ENCODE results near the gene OXCT1. TPM values are rescaled to one million over a fixed set of nuclear protein-coding genes. Genes with fewer than 3 reads are reported as not detected.
"Not testable (repeated sequence)": the region's sequence is repeated elsewhere in the genome, so short reads cannot be mapped to it uniquely, and the experiment has no call there.

OXCT1 gene
- total RNA-seq, 6 experiments from 2014 or later: 40.4 to 44.0 (median 40.8) TPM

GRCh38 chr5:41747301-41747700 lies 122.9 kb downstream of the OXCT1 start:
- Mint-ChIP-seq H3K4me1 (ENCODE audit: low read depth) (peaks cover 10% of the 10 kb centered on the region), H3K36me3 (ENCODE audit: low read depth) (peaks cover 17% of the 10 kb centered on the region), H3K27ac (no peak overlapping the region), H3K27me3 (ENCODE audit: insufficient read depth) (no peaks in the 10 kb centered on the region), H3K9me3 (no peaks in the 10 kb centered on the region), H3K4me3 (no peak overlapping the region)
- peak; percentile 5 for DNase-seq
- no peak for TF ChIP-seq CTCF (IDR thresholded peaks at IDR 0.05)

- not testable (repeated sequence) for H3K4me3 Mint-ChIP-seq; H3K27ac Mint-ChIP-seq; H3K9me3 Mint-ChIP-seq; DNase-seq; H3K27me3 Mint-ChIP-seq (ENCODE audit: insufficient read depth); H3K4me1 Mint-ChIP-seq (ENCODE audit: low read depth)
- H3K36me3 Mint-ChIP-seq (ENCODE audit: low read depth): peaks cover 28% of the 10 kb centered on the region
These were observed 127.6 kb downstream of the OXCT1 start for GRCh38 chr5:41742608-41743007.

GRCh38 chr5:41738710-41739354 lies 131.4 kb downstream of the OXCT1 start:
- Mint-ChIP-seq H3K4me1 (ENCODE audit: low read depth) (peaks cover 4% of the 10 kb centered on the region; the same call in 1 of the 2 replicates), H3K27me3 (ENCODE audit: insufficient read depth) (no peaks in the 10 kb centered on the region), H3K4me3 (no peak overlapping the region), H3K36me3 (ENCODE audit: low read depth) (peaks cover 14% of the 10 kb centered on the region), H3K27ac (no peak overlapping the region), H3K9me3 (no peaks in the 10 kb centered on the region)
- no peak for DNase-seq
- TF ChIP-seq CTCF (IDR thresholded peaks at IDR 0.05): no peak

- H3K27me3 Mint-ChIP-seq (ENCODE audit: insufficient read depth): no peaks in the 10 kb centered on the region
- H3K4me1 Mint-ChIP-seq (ENCODE audit: low read depth): peaks cover 4% of the 10 kb centered on the region; the same call in 1 of the 2 replicates
- H3K27ac Mint-ChIP-seq: no peak overlapping the region
- H3K36me3 Mint-ChIP-seq (ENCODE audit: low read depth): peaks cover 11% of the 10 kb centered on the region; the same call in 1 of the 2 replicates
- H3K4me3 Mint-ChIP-seq: no peak overlapping the region
- H3K9me3 Mint-ChIP-seq: no peaks in the 10 kb centered on the region
- DNase-seq: peak; percentile 16
- no peak for TF ChIP-seq CTCF (IDR thresholded peaks at IDR 0.05)
These were observed 133.6 kb downstream of the OXCT1 start for GRCh38 chr5:41736641-41737040.

- no peak for DNase-seq
- Mint-ChIP-seq H3K4me1 (ENCODE audit: low read depth) (peaks cover 4% of the 10 kb centered on the region; the same call in 1 of the 2 replicates), H3K36me3 (ENCODE audit: low read depth) (peaks cover 11% of the 10 kb centered on the region; the same call in 1 of the 2 replicates), H3K9me3 (no peaks in the 10 kb centered on the region), H3K27ac (no peak overlapping the region), H3K4me3 (no peak overlapping the region), H3K27me3 (ENCODE audit: insufficient read depth) (no peaks in the 10 kb centered on the region)
- TF ChIP-seq CTCF (IDR thresholded peaks at IDR 0.05): no peak
These were observed 135.0 kb downstream of the OXCT1 start for GRCh38 chr5:41735213-41735612.

- not testable (repeated sequence) for H3K36me3 Mint-ChIP-seq (ENCODE audit: low read depth); H3K27ac Mint-ChIP-seq; H3K9me3 Mint-ChIP-seq; H3K4me1 Mint-ChIP-seq (ENCODE audit: low read depth); DNase-seq; H3K4me3 Mint-ChIP-seq; H3K27me3 Mint-ChIP-seq (ENCODE audit: insufficient read depth)
These were observed 140.8 kb downstream of the OXCT1 start for GRCh38 chr5:41729381-41729780.

All from HFFc6 (cell line).